Upper lobe of left lung (tissue), 6 donors: ENCODE measurements around the gene ZC3H15. TPM values are rescaled to one million over a fixed set of nuclear protein-coding genes. Genes with fewer than 3 reads are reported as not detected.

Experiments used
- ATAC-seq, 2 donors: fragments of 200-7000 bp; cut with Tn5 transposase; one replicate each; pipeline ENCODE4 v1.9.1; 2022; ENCODE audit warnings: mild to moderate bottlenecking in 2 of 2, moderate library complexity in 2 of 2; ENCODE audit not compliant: low FRiP score in 2 of 2
- DNase-seq, 2 donors: peaks; one replicate each; pipeline ENCODE4 v3.0.0-alpha.2; 2019 to 2020
- H3K27ac ChIP-seq, 4 donors: fragments of 200-600 bp; sonication (generic); one replicate each; pipeline ENCODE4 v1.5.1; 2016 to 2019
- H3K27me3 ChIP-seq, 4 donors: fragments of 200-600 bp; sonication (generic); one replicate each; pipeline ENCODE4 v1.5.1; 2017 to 2019
- H3K36me3 ChIP-seq, 4 donors: fragments of 200-600 bp; sonication (generic); one replicate each; pipeline ENCODE4 v1.5.1; 2016 to 2019
- H3K4me1 ChIP-seq, 4 donors: fragments of 200-600 bp; sonication (generic); one replicate each; pipeline ENCODE4 v1.5.1; 2018 to 2019
- H3K4me3 ChIP-seq, 4 donors: fragments of 200-600 bp; sonication (generic); one replicate each; pipeline ENCODE4 v1.5.1; 2017 to 2019; ENCODE audit warnings: mild to moderate bottlenecking in 2 of 4, moderate library complexity in 1 of 4
- H3K9me3 ChIP-seq, 4 donors: fragments of 200-600 bp; sonication (generic); one replicate each; pipeline ENCODE4 v1.5.1; 2018 to 2019
- EP300 ChIP-seq, 4 donors: sonication (generic); formaldehyde crosslinking; IDR thresholded peaks; one replicate each; pipeline ENCODE4 v1.5.1; 2017; ENCODE audit warnings: antibody characterized with exemption in 4 of 4, control low read depth in 2 of 4
- POLR2A ChIP-seq, 4 donors: fragments of 450-650 bp; IDR thresholded peaks; one replicate each; pipeline ENCODE4 v1.5.1; 2016 to 2017; ENCODE audit warnings: antibody characterized with exemption in 4 of 4, mild to moderate bottlenecking in 2 of 4
- POLR2AphosphoS5 ChIP-seq, 2 donors: sonication (generic); formaldehyde crosslinking; IDR thresholded peaks; one replicate each; pipeline ENCODE4 v1.5.1; 2017; ENCODE audit warnings: antibody characterized with exemption in 2 of 2
- WGBS, 2 donors: methylation state at CpG; one replicate each; pipeline ENCODE4 v1.1.5; 2017 to 2018; 5-methylcytosine and 5-hydroxymethylcytosine counted together
- total RNA-seq, 6 donors: library from RNA; depleted of rRNA in 4 of 6; stranded (reverse); fragments of >200 nt in 4 of 6; gene quantifications; one replicate each; pipeline versions ENCODE4 v1.1.0 to v1.2.1, GENCODE V29; 2016 to 2021
- TF ChIP-seq, protein P1 (sequence below), 6 experiments: fragments of 450-650 bp in 4 of 6; fragments of 200-600 bp in 2 of 6; sonication (generic) in 2 of 6; IDR thresholded peaks; one replicate each; pipeline ENCODE4 v1.5.1; 2016 to 2019; ENCODE audit warnings: antibody characterized with exemption in 6 of 6
- donor health status: DM: no; HTN: no; CAD: no; lungs with moderate emphysema.
- donor health status: DM: no; HTN: yes; CAD: no; lungs with severe emphysema.

The ZC3H15 gene
- total RNA-seq, 6 donors from 2014 or later: 30.2 to 79.6 (median 45.1) TPM

DNA sequence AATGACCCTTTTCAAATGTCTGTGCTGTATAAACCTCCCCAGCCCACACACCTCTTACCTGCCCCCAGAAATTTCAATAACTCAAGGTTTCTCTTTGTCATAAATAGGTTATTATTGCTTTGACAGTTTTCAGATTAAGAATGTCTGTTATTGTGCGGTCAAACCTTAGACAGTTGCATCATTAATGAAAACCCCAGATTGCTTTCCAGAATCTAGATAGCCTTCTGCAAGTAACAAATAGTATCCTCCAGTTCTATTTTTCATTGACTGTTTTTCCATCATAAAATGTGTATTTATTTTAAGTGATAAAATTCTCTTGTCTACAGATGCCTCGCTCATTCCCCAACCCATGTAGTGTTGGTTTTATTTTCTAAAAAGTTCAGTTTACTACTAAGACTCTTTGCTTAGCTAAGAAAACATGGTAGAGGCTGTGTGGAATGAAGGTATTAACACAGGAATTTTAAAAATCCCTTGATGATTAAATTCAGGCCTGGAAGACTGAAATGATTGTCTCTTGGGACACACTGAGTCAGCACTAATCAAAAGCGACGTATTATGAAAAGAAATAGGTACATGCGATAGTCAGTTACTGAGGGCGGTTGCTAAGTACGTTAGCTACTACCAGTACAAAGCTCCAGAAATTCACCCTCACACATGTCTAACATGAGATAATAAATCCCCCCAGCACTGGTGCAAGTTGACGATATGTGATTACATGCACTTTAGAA is 65.4 kb downstream of the ZC3H15 start:
- Histone ChIP-seq H3K4me3 (no peak overlapping the region), H3K36me3 (no peaks in the 10 kb centered on the region), H3K27ac (no peak overlapping the region), H3K9me3 (no peaks in the 10 kb centered on the region), H3K27me3 (no peaks in the 10 kb centered on the region), H3K4me1 (peaks cover 0 to under 1% (median 0%) of the 10 kb centered on the region in 4 donors)
- DNase-seq: no peak
- no peak for ATAC-seq
- WGBS, 2 donors: 83% methylated on average over 8 of the region's 8 CpGs
- TF ChIP-seq EP300 (IDR thresholded peaks at IDR 0.05) (no peak), POLR2AphosphoS5 (IDR thresholded peaks at IDR 0.05) (no peak)

DNA sequence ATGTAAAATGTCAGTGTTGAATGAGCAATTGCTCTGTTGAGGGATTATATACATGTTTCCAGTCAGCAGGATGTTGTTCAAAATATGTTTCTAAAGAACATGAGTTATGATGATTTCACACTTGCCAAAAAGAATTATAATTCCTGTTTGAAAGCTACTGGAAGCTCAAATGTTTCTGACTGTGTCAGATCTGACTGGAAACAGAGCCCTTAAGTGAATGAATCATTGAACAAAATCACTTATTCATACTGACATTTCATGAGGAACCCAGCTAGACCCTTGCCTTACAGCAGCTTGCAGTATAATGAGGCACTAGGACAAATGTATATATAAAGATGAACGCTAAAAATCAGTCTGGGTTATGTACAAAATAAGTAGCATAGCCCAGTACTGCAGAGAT is 68.4 kb downstream of the ZC3H15 start:
- WGBS, 2 donors: 84 to 87% methylated on average over 1 of the region's 1 CpG
- Histone ChIP-seq H3K36me3 (no peaks in the 10 kb centered on the region), H3K27ac (no peak overlapping the region), H3K9me3 (no peaks in the 10 kb centered on the region), H3K27me3 (no peaks in the 10 kb centered on the region), H3K4me3 (no peak overlapping the region), H3K4me1 (no peaks in the 10 kb centered on the region)
- TF ChIP-seq, protein P1, sequence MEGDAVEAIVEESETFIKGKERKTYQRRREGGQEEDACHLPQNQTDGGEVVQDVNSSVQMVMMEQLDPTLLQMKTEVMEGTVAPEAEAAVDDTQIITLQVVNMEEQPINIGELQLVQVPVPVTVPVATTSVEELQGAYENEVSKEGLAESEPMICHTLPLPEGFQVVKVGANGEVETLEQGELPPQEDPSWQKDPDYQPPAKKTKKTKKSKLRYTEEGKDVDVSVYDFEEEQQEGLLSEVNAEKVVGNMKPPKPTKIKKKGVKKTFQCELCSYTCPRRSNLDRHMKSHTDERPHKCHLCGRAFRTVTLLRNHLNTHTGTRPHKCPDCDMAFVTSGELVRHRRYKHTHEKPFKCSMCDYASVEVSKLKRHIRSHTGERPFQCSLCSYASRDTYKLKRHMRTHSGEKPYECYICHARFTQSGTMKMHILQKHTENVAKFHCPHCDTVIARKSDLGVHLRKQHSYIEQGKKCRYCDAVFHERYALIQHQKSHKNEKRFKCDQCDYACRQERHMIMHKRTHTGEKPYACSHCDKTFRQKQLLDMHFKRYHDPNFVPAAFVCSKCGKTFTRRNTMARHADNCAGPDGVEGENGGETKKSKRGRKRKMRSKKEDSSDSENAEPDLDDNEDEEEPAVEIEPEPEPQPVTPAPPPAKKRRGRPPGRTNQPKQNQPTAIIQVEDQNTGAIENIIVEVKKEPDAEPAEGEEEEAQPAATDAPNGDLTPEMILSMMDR (IDR thresholded peaks at IDR 0.05): no peak
- no peak for TF ChIP-seq EP300 (IDR thresholded peaks at IDR 0.05)
- no peak for TF ChIP-seq POLR2AphosphoS5 (IDR thresholded peaks at IDR 0.05)
- TF ChIP-seq POLR2A (IDR thresholded peaks at IDR 0.05): no peak
- DNase-seq: no peak
- ATAC-seq: no peak

DNA sequence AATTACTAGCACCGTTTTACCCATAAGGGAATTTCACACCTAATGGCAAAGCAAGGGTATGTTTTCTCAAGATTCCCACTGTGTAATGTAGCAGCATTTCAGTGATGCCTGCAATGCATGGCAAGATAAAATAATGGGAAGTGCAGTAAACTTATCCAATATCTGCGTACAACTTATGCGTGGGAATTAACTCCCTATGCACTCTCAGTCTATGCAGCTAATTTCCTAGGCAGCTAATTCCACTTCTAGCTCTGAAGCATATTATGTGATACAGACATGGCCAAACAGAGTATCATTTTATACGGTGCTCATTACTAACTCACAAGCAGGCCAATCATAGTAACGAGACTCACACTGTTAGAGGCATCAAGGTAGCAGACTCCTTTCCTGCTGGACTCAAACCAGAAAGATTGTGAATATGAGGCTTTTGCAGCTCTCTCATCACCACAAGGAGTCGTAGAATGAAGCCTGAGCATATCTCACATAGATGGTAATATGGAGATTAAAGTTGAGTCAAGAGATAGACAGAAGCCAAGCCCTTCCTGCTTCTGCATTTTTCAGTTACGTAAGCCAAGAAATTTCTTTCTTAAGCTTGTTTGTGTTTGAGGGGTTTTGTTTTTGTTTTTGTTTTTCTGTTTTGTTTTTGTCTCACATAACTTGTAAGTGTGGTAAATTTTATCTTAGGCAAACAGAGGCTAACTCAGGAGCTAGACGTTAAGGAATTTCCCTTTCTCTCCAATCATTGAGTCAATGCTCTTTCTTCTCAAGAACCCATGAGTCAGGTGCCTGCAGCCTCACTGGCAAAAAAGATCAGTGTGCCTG is 69.0 kb downstream of the ZC3H15 start:
- Histone ChIP-seq H3K27ac (no peak overlapping the region), H3K4me3 (no peak overlapping the region), H3K27me3 (no peaks in the 10 kb centered on the region), H3K36me3 (no peaks in the 10 kb centered on the region), H3K9me3 (no peaks in the 10 kb centered on the region), H3K4me1 (no peaks in the 10 kb centered on the region)
- DNase-seq: no peak
- 79 to 81% methylated on average over 8 of the region's 8 CpGs for WGBS, 2 donors
- TF ChIP-seq, protein P1 (IDR thresholded peaks at IDR 0.05): no peak
- no peak for TF ChIP-seq EP300 (IDR thresholded peaks at IDR 0.05)
- TF ChIP-seq POLR2AphosphoS5 (IDR thresholded peaks at IDR 0.05): no peak
- TF ChIP-seq POLR2A (IDR thresholded peaks at IDR 0.05): no peak
- no peak for ATAC-seq

DNA sequence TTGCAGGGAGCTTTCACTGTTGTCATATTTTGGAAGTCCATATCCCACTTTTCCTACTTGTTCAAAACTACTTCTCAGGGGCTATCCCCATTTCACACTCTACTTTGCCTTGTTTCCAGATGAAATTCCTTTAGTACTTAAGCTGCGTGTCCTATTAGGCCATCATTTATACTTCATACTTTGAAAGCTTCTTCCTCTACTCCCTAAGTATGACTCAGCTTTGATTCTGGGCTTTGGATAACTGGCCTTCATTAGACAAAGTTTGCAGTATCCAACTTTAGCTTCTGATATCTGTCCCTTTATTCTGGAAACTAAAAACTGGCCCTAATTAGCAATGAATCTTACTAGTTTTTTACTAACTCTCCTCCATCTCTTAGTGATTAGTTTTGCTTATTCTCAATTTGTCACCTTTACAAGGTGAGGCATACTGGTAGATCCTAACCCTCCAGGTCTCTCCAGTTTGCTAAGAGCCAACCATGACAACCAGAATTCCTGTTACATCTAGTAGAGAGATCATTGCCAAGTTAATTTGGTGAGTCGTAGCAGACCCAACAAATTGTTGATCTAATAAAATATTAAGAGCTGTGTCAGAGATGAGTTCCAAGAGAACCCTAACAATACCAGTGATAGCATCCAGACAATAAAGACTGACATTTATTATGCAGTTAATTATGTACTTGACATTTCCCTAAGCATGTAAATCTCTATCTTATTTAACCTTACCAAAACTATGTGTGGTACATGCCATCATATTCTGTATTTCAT is 72.6 kb downstream of the ZC3H15 start:
- H3K4me3 ChIP-seq: no peak overlapping the region
- no peak overlapping the region for H3K27ac ChIP-seq
- H3K36me3 ChIP-seq: no peaks in the 10 kb centered on the region
- no peaks in the 10 kb centered on the region for H3K27me3 ChIP-seq
- no peaks in the 10 kb centered on the region for H3K9me3 ChIP-seq
- no peaks in the 10 kb centered on the region for H3K4me1 ChIP-seq
- ATAC-seq: no peak
- DNase-seq: no peak
- 88% methylated on average over 2 of the region's 2 CpGs for WGBS, 2 donors
- TF ChIP-seq EP300 (IDR thresholded peaks at IDR 0.05): no peak
- no peak for TF ChIP-seq POLR2A (IDR thresholded peaks at IDR 0.05)
- TF ChIP-seq, protein P1 (IDR thresholded peaks at IDR 0.05): no peak
- TF ChIP-seq POLR2AphosphoS5 (IDR thresholded peaks at IDR 0.05): no peak

Other genes with a start within 250 kb of the ZC3H15 start
- gene ITGAV, start 103.8 kb downstream of the ZC3H15 start, total RNA-seq: 10 to 100 TPM; 19.9 to 75.4 (median 58.7) TPM
- 1 to 10 TPM; 1.0 to 4.5 (median 1.6) TPM for gene FAM171B, start 207.8 kb downstream of the ZC3H15 start, total RNA-seq